H54 (cell line): ENCODE data around the gene MYOCD.
"Not testable (repeated sequence)": the region's sequence is repeated elsewhere in the genome, so short reads cannot be mapped to it uniquely, and the experiment has no call there.

Experiments used
- DNase-seq: peaks from one replicate; pipeline ENCODE4 v3.0.0; 2011; ENCODE audit warnings: low spot score, mixed read lengths; ENCODE audit not compliant: insufficient read length
- FAIRE-seq: peaks from 3 replicates; lab custom pipeline; 2011; peaks lifted over from hg19 to GRCh38; lab: Jason Lieb, UNC
- POLR2A ChIP-seq: IDR thresholded peaks from 2 replicates; pipeline ENCODE4 v1.6.1; 2011; ENCODE audit warnings: low read depth, mild to moderate bottlenecking, low read length

The MYOCD gene

DNA sequence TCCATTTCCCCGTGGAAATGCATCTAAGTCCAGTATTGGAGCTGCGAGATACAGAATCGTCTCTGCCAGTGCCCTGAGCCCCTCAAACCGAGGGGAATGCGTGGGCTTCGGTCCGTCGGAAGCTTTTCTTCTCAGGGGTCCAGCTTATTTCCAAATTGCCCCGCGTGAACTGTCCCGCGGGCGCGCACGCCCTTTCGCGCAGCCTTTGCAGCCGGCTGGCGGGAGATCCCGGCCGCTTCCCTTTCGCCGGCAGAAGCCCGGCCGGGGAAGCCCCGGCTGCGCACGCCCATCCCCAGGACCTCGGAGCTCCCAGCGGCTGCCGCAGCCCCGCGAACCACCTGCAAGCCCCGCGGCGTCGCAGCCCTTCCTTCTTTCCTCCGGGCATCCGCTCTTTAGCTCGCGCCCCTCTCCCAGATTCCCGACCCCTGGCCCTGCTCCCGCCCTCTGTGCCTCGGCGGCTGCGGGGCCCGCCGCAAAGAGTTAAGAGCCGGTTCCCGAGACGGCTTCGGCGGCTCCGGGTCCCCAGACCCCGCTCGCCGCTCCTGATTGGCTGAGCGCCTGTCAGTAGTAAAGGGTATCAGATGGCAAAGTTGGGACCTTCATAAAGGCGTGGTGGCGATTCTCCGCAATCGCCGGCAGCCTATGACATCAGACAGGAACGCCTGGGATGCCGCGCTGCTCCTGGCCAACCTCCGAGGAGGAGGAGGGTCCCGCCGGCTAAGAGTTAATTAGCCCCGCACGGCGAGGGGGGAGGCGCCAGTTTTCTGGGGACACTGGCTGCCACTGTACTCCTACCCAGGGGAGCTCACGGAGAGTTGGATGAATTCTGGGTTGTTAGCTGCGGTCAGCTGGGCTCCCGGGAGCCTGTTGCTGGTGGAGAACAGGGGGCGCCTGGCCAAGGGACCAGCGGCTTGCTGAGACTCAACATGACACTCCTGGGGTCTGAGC is at the start of gene MYOCD:
Gene MYOCD, plus strand, starts transcription at position 628 of the 948 bp plus-strand sequence. Its CDS starts 299 bp downstream, at position 927.
- no peak for DNase-seq
- FAIRE-seq, result no peak
- no peak for TF ChIP-seq POLR2A

- no peak for TF ChIP-seq POLR2A
- no peak for DNase-seq
- no peak for FAIRE-seq
Measured at GRCh38 chr17:12616161-12616560, 49.5 kb upstream of the MYOCD start.

DNA sequence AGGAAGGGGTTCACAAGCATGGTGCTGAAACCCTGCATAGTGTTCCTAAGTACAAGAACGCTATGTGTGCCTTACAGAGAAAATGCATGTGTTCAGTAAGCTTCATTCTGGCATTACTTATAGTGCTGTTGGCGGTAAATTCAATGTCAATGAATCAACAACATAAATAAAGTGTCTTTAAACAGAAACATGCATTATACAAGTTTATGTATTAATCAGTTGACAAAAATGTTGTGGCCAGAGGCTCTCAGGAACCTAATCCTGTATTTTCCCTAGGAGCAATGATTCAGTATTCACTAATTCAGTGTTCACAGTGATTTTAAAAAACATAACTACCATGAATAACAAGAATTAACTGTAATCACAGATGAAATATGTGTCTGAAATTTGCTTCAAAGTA is 47.1 kb upstream of the MYOCD start:
- no peak for TF ChIP-seq POLR2A
- FAIRE-seq, result no peak
- no peak for DNase-seq

GRCh38 chr17:12619459-12620199 is 46.1 kb upstream of the MYOCD start:
- DNase-seq (no peak), FAIRE-seq (no peak)
- TF ChIP-seq POLR2A, result no peak

DNA sequence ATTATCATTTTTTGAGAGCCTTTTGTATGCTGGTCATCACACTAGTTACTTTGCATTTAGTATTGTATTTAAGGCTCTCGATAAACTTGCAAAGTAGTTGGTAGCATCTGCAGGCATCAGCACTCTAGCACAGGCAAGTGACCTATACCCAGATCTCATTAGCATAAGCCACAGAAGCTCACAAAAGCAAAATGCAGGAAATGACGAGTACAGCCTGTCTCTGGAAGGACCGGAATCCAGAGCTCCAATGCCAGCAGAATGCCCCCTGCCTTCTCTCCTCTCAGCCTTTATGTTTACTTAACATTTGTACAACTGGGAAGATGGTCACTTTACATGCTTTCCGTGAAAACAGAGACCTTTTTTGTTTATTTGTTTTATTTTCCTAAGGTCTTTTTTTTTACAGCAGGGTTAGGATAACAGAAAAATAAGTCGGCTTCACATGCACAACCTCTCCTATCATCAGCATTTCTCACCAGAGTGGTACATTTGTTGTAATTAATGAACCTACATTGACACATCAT is 45.4 kb upstream of the MYOCD start:
- no peak for DNase-seq
- no peak for TF ChIP-seq POLR2A
- no peak for FAIRE-seq

DNA sequence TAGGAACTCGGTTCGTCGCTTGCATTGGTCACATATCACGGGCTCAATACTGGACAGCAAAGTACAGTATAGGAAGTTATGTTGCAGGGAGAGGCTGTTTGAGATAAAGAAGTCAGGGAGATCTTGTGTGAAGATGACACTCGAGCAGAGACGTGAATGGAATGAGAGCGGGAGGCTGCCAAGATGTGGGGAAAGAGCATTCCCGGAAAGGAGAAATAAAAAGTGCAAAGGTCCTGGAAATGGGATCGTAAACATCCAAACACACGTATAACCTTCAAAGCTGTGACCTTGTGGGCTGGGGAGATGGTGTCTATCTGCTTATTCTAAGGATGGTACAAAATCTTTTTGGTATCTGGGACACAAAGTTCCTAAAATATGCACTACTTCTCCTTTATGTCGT is 43.0 kb upstream of the MYOCD start:
- DNase-seq (no peak), FAIRE-seq (no peak)
- no peak for TF ChIP-seq POLR2A

DNA sequence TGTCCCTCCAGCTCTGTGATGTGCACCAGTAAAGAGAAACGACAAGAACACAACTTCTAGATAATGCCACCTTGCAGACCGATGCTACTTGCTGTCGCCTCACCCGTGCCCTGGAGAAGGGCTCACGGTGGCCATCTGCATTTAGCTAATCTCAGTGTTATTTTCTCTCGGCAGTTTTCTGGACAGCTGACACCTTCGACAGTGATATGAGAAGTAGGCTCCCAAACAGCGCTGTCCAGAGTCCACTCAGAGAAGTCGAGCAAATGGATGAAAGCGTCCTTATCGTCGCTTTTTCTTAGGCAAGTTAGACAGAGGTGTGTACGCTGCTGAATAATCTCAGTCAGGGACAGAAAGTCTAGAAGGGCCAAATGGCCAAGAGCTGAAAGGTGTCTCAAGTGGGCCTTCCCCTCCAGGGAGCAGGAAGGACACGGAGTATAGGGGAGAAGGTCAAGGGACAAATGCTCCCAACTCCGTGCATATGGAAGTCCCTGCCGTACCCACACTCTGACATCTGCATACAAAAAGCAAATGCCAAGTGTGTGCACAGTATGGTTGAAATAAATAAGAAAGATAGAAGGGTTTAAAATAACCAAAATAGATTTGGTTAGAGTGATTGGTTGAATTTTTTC is 42.4 kb upstream of the MYOCD start:
- no peak for FAIRE-seq
- no peak for TF ChIP-seq POLR2A
- no peak for DNase-seq

DNA sequence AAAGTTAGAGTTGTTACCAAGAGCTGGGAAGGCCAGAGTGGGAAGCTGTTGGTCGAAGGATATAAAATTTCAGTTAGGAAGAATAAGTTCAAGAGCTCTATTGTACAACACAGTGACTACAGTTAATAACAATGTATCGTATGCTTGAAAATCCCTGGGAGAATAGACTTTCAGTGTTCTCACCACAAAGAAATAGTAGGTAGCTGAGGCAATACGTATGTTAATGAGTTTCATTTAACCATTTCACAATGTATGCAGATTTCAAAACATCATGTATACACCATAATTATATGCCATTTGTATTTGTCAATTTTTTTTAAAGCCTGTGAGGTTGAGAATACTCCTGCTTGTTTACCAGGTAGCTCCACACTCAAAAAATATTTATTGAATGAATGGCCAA is 41.5 kb upstream of the MYOCD start:
- no peak for DNase-seq
- no peak for FAIRE-seq
- no peak for TF ChIP-seq POLR2A

DNA sequence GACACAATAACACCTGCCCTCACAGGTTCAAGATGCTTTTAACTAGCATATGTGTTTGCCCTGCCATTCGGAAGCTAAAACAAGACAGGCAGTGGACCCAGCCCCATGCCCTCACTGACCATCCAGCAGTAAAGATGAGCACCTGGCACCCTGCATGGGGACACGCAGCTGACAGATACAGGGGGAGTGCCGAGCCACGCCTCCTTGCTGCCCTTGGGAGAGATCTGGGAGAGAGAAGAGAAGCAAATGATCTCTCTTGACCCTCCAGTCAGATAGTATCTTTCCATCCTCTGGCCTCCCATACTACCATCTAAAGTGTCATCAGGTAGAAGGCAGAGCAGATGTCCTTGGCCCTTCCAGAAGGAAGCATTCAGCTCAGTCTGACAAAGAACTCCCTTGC is 40.6 kb upstream of the MYOCD start:
- DNase-seq, result no peak
- no peak for FAIRE-seq
- TF ChIP-seq POLR2A, result no peak

DNA sequence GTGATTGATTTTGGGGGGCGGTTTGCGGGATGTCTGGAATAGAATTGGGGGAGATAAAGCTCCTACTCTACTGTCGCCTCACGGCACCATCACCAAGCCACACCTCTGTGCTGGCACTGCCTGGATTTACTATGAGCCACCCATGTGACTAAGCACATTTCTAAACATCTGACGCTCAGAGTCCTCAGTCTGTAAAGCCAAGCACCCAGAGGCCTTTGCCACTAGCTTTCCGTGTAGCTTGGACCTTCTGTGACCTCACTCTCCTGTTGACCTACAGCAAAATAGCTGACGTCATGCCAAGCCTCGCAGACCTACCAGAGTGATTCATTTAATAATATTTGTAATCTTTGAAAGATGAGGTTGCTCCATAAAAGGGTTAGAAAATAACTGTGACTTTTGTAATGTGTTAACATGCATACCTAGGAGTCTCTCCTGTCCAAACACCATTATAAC is 38.5 kb upstream of the MYOCD start:
- DNase-seq, result peak; percentile 6
- TF ChIP-seq POLR2A, result no peak
- FAIRE-seq, result no peak

DNA sequence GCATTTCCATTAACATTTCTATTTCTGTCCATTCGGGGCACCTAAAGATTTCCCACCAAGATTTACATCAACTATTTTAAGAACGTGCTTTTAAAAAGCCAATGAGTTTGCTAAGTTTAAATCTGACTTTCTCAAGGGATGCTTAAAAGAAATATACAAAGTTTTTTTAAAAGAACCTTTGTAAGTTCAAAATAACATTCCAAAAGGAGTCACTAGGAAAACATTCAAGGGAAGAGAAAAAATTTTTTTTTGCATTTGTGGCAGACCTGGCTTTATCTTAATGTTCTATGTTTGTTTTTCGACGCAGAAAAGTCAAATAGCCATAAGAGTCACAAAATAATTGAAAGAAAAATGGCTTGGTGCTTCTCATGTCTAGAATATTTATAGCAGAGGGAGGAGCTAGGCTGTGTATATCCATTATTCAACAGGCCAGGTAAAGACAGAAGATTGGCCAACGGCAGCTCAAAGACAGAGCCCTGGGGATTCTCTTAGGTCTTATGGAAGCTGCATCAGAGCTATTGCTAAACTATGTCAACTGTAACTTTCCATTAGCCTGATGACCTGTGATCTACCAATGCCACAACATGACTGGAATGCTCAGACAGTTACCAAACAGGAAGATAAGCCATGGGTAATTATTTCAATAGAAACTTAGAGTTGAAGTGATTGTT is 37.8 kb upstream of the MYOCD start:
- DNase-seq (no peak), FAIRE-seq (no peak)
- no peak for TF ChIP-seq POLR2A

DNA sequence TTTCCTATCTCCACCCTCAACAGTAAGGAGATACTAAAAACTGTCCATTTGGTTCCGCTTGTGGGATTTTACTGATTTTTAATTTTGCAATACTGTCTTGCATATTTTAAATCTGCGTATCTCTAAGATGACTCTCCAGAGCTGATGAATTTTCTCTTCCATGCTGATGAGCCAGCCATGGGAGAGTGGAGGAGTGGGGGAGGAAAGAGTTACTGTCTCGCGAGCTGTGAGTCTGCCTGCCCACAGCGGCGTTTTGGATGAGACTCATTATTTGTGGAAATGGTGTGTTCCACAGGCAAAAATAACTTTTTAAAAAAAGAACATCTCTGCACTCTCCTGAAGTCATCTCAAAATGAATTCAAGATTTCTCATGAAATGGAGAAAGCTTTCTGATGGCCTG is 34.6 kb upstream of the MYOCD start:
- no peak for TF ChIP-seq POLR2A
- FAIRE-seq, result no peak
- no peak for DNase-seq

GRCh38 chr17:12632785-12633184 is 32.9 kb upstream of the MYOCD start:
- FAIRE-seq (no peak), DNase-seq (no peak)
- TF ChIP-seq POLR2A, result no peak

- DNase-seq, result no peak
- no peak for TF ChIP-seq POLR2A
- FAIRE-seq, result no peak
Measured at GRCh38 chr17:12634789-12635414, 30.8 kb upstream of the MYOCD start.

GRCh38 chr17:12635996-12636395 is 29.7 kb upstream of the MYOCD start:
- not testable (repeated sequence) for DNase-seq, FAIRE-seq
